Mucosa of stomach (tissue), 1 donor: ENCODE results near the gene INPP4B.

Experiments used
- H3K27me3 ChIP-seq: one replicate; pipeline ENCODE4 v1.7.0; 2013; ENCODE audit warnings: mild to moderate bottlenecking, low read length; ENCODE audit not compliant: control insufficient read depth, insufficient read depth
- H3K36me3 ChIP-seq: one replicate; pipeline ENCODE4 v1.7.0; 2013; ENCODE audit warnings: low read length; ENCODE audit not compliant: control insufficient read depth, insufficient read depth
- H3K4me1 ChIP-seq: one replicate; pipeline ENCODE4 v1.7.0; 2013; ENCODE audit warnings: mild to moderate bottlenecking, low read length; ENCODE audit not compliant: control insufficient read depth, insufficient read depth
- H3K4me3 ChIP-seq: one replicate; pipeline ENCODE4 v1.7.0; 2013; ENCODE audit warnings: low read length
- H3K9ac ChIP-seq: one replicate; pipeline ENCODE4 v1.7.0; 2013; ENCODE audit warnings: mild to moderate bottlenecking, low read length, moderate library complexity
- H3K9me3 ChIP-seq: one replicate; pipeline ENCODE4 v1.7.0; 2013; ENCODE audit warnings: mild to moderate bottlenecking, low read length, moderate library complexity; ENCODE audit not compliant: control insufficient read depth
- donor health status: Pancreatic carcinoma.

INPP4B gene

DNA sequence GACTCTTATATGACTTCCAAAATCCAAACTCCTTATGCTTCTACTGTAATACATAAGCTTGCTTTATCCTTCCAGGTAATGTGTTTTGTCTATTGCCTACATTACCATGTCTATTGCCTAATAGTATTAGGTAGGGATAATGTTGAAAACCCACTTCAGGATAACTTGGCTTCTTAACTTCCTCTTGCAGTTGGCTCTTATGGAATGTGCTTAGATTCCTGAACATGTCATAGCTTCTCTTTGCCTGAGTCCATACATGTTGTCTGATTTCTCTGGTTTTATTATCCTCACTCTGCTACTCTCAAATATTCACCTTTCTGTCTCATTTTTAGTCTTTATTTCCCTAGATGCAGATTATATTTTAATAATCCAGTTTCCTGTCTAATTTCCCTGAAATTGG lies 609.8 kb downstream of the INPP4B start:
- no peaks in the 10 kb centered on the region for H3K9me3 ChIP-seq
- no peaks in the 10 kb centered on the region for H3K4me1 ChIP-seq
- H3K27me3 ChIP-seq, result no peaks in the 10 kb centered on the region
- no peaks in the 10 kb centered on the region for H3K36me3 ChIP-seq
- H3K9ac ChIP-seq, result no peak overlapping the region
- H3K4me3 ChIP-seq, result no peak overlapping the region

- Histone ChIP-seq H3K36me3 (no peaks in the 10 kb centered on the region), H3K9me3 (no peaks in the 10 kb centered on the region), H3K27me3 (no peaks in the 10 kb centered on the region), H3K4me1 (no peaks in the 10 kb centered on the region), H3K4me3 (no peak overlapping the region), H3K9ac (no peak overlapping the region)
Measured at GRCh38 chr4:142231787-142232186, 614.3 kb downstream of the INPP4B start.

DNA sequence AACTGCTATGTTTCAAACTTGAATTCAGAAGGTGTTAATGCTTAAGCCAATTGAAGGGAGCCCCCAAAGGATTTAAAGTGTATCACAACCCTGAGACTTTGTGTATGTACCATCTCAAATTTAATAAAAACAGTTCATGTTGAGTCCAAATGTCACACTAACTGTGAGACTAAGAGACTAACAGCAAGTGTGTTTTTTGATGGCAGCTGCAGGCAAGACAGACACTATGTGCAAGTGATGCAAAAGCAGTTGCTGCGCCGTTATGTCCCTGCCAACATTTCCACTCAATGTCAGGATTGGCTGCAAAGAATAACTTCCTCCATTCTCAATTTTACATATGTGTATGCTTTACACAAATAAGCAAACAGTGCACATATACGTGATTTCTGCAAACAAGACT lies 615.1 kb downstream of the INPP4B start:
- Histone ChIP-seq H3K4me3 (no peak overlapping the region), H3K9me3 (no peaks in the 10 kb centered on the region), H3K27me3 (no peaks in the 10 kb centered on the region), H3K4me1 (no peaks in the 10 kb centered on the region), H3K9ac (no peak overlapping the region), H3K36me3 (no peaks in the 10 kb centered on the region)

GRCh38 chr4:142226014-142226413 lies 620.1 kb downstream of the INPP4B start:
- H3K4me1 ChIP-seq, result no peaks in the 10 kb centered on the region
- H3K36me3 ChIP-seq, result no peaks in the 10 kb centered on the region
- no peak overlapping the region for H3K9ac ChIP-seq
- no peak overlapping the region for H3K4me3 ChIP-seq
- no peaks in the 10 kb centered on the region for H3K27me3 ChIP-seq
- H3K9me3 ChIP-seq, result no peaks in the 10 kb centered on the region

DNA sequence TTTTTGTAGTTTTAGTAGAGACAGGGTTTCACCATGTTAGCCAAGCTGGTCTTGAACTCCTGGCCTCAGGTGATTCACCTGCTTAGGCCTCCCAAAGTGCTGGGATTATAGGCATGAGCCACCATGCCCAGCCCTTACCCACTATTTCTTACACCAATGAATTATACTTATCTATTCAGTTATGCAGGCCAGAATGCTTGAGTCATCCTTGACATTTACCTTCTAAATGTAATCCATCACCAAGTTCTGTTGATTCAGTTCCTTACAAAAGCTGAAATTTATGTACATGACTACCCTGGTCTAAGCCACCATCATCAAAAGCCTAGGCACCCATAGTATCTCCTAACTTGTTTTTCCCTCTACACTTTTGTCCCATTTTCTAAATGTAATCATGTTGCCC lies 624.0 kb downstream of the INPP4B start:
- no peaks in the 10 kb centered on the region for H3K36me3 ChIP-seq
- H3K9me3 ChIP-seq, result no peaks in the 10 kb centered on the region
- no peak overlapping the region for H3K9ac ChIP-seq
- no peaks in the 10 kb centered on the region for H3K4me1 ChIP-seq
- H3K4me3 ChIP-seq, result no peak overlapping the region
- H3K27me3 ChIP-seq, result no peaks in the 10 kb centered on the region

GRCh38 chr4:142218726-142219125 lies 627.4 kb downstream of the INPP4B start:
- no peaks in the 10 kb centered on the region for H3K36me3 ChIP-seq
- H3K9ac ChIP-seq, result no peak overlapping the region
- H3K4me1 ChIP-seq, result no peaks in the 10 kb centered on the region
- H3K9me3 ChIP-seq, result no peaks in the 10 kb centered on the region
- no peaks in the 10 kb centered on the region for H3K27me3 ChIP-seq
- H3K4me3 ChIP-seq, result no peak overlapping the region

DNA sequence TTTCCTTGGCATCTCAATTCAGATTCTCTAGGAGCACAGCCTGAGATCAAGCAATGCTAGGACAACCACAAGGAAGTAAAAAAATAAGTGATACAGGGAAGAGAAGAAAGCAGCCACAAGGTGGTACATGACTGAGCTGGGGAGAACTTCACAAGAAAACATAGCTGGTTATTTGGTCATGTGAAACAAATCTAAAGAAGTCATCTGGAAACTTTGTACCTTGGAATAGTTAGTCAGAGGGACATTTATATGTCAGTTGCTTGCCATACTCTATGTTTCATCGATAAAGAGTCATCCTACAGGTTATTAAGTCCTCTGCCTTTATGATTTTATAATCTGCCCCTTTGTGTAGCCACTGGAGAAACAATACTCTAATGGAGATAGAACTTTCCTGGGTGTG lies 634.7 kb downstream of the INPP4B start:
- no peak overlapping the region for H3K4me3 ChIP-seq
- no peaks in the 10 kb centered on the region for H3K36me3 ChIP-seq
- no peaks in the 10 kb centered on the region for H3K9me3 ChIP-seq
- no peak overlapping the region for H3K9ac ChIP-seq
- H3K27me3 ChIP-seq, result no peaks in the 10 kb centered on the region
- H3K4me1 ChIP-seq, result no peaks in the 10 kb centered on the region

DNA sequence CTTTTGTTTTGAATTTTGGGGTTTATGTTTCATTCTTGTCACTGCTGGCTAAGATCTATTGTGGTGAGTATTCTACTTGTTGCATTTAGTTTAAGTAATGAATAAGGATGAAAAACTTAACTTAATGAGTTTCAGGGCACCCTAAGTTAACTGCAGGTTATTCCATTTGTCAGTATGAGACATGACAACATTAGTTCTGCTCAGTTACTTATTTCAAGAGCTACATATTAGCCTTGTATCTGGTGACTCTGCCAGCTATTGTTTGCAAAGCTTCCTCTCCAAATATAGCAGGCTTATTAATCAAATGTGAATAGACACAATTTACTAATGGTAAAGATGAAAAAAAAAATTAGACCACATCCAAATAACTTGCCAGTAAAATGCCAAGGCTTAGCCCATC lies 642.6 kb downstream of the INPP4B start:
- Histone ChIP-seq H3K27me3 (no peaks in the 10 kb centered on the region), H3K4me1 (no peaks in the 10 kb centered on the region), H3K36me3 (no peaks in the 10 kb centered on the region), H3K9me3 (no peaks in the 10 kb centered on the region), H3K4me3 (no peak overlapping the region), H3K9ac (no peak overlapping the region)

DNA sequence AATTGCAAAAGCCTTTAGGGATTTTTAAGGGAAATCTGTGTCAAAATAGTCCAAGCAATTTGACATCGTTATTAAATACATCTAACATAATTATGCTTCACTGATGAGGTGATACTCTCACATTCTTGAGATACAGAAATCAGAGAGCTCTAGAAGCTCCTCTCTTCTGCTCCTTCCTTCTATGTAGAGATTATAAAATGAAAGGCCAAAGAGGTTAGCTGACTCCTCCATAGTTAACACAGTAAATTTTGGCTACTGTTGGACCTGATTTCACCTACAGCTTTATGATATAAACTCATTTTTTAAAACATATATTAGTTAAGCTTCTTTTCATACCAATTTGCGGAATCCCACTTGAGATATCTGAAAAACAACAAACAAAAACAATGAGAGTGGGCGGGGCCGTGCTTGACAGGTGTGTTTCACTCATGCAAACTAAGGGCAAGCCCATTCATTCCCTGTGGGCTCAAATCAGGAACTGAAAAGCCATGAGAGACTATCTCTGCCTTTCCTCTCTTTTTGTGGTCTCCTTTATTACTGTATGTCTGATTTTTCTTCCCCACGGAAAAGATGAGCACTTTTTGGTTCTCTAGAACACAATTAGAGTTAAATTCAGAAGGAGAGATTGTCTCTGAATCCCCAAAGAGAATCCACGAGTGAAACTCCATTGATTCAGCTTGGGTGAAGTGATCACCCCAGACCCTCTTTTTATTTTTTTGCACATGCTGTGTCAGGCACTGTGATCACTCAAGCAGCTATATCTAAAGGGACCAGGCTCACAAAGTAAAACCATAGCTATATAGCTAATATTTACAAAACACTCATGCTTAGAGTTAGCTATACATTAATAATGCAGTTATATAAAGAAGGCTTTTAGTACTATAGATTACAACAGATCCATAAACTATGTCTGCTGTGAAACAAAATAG lies 643.4 kb downstream of the INPP4B start:
- Histone ChIP-seq H3K27me3 (no peaks in the 10 kb centered on the region), H3K4me1 (no peaks in the 10 kb centered on the region), H3K9me3 (no peaks in the 10 kb centered on the region), H3K9ac (no peak overlapping the region), H3K4me3 (no peak overlapping the region), H3K36me3 (no peaks in the 10 kb centered on the region)

DNA sequence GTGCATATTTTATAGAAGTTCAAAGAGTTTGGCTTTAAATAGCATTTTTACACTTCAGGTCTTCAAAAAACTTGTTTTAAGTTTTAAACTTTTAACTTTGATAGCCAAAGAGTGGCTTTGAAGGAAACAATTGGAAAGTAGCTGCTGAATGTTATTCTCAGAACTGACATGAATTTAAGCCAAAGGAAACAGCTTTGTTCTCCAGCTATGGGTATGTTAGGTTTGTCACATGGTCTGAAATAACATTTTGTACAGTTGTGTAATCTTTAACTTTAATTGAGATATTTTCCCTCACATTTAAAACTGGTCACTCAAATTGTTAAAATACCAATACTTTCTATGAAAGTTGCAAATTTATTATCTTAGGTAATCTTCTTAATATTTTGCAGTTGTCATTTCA lies 645.1 kb downstream of the INPP4B start:
- Histone ChIP-seq H3K36me3 (no peaks in the 10 kb centered on the region), H3K9ac (no peak overlapping the region), H3K27me3 (no peaks in the 10 kb centered on the region), H3K9me3 (no peaks in the 10 kb centered on the region), H3K4me3 (no peak overlapping the region), H3K4me1 (no peaks in the 10 kb centered on the region)

- Histone ChIP-seq H3K4me3 (no peak overlapping the region), H3K9ac (no peak overlapping the region), H3K4me1 (no peaks in the 10 kb centered on the region)
Measured at GRCh38 chr4:142194905-142195304, 651.2 kb downstream of the INPP4B start.

DNA sequence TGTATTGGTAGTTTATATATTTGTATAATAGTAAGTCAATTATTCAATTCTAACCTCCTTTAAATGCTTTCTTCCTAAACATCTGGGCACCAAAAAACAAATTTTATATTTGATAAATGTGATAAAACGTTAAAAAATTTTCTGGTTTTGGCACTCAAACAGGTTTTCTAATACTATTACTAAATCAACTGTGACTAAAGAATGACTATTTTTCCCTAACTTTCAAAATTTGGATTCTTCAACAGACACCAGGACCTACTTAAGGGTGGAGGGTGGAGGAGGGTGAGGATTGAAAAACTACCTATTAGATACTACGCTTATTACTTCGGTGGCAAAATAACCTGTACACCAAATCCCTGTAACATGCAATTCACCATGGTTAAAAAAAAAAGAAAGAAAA lies 654.2 kb downstream of the INPP4B start:
- H3K27me3 ChIP-seq, result no peaks in the 10 kb centered on the region

More at GRCh38 chr4:142194905-142195304, 651.2 kb downstream of the INPP4B start:
- Histone ChIP-seq H3K27me3 (no peaks in the 10 kb centered on the region), H3K36me3 (no peaks in the 10 kb centered on the region), H3K9me3 (no peaks in the 10 kb centered on the region)

More for the DNA sequence above, 654.2 kb downstream of the INPP4B start:
- Histone ChIP-seq H3K9ac (no peak overlapping the region), H3K4me1 (no peaks in the 10 kb centered on the region), H3K4me3 (no peak overlapping the region), H3K9me3 (no peaks in the 10 kb centered on the region), H3K36me3 (no peaks in the 10 kb centered on the region)
